ENCODE data around the gene BPIFA1. TPM values are rescaled to one million over a fixed set of nuclear protein-coding genes. Genes with fewer than 3 reads are reported as not detected.

The BPIFA1 gene
- total and polyA plus RNA-seq, 2 of the 8 experiments (the other 6 are each of a cell fraction or from before 2014, with no cell fraction given): not detected

- no peak overlapping the region for H3K56ac ChIP-seq (replicated peaks; ENCODE audit: insufficient read length, low read depth, low read length)
- POLR2A ChIA-PET (ENCODE audit: partially characterized antibody): interaction anchor here (1.1 kb wide), 1 partner anchor 9 kb away, joined by 5 read pairs; no protein-coding TSS in a partner anchor
- DNase-seq (ENCODE audit: low read depth in 1 of 2, low spot score in 2 of 2) (no peak), FAIRE-seq (no peak)
- 0 out of 7 replicates have a peak, but pooled peaks cover 0 to 2% (median 0%) of the 10 kb centered on the region in 4 experiments for H3K27me3 ChIP-seq (replicated peaks in 1 of 4; ENCODE audit: control insufficient read depth in 3 of 4, extremely low read depth in 1 of 4, insufficient read depth in 3 of 4, low read length in 3 of 4)
- no peaks in the 10 kb centered on the region for H4K20me1 ChIP-seq (replicated peaks in 1 of 2; ENCODE audit: control insufficient read depth in 1 of 2, insufficient read depth in 2 of 2, low read length in 2 of 2)
- CTCF ChIA-PET (ENCODE audit: partially characterized antibody): interaction anchor here (1.6 to 1.7 kb wide), 2 partner anchors 18 to 92 kb away, joined by 5 to 6 read pairs; no protein-coding TSS in a partner anchor
- TF ChIP-seq KDM4A (IDR thresholded peaks at IDR 0.05; ENCODE audit: low read depth, low read length, severe bottlenecking) (no peak), CHD2 (IDR thresholded peaks at IDR 0.05; ENCODE audit: low read length) (no peak), FOSL1 (IDR thresholded peaks at IDR 0.05; ENCODE audit: insufficient read depth, low read depth, low read length) (no peak), CTCF (IDR thresholded peaks at IDR 0.05; ENCODE audit: control extremely low read depth in 1 of 3, insufficient read depth in 1 of 3, low read depth in 1 of 3, low read length in 3 of 3) (no peak), JUN (IDR thresholded peaks at IDR 0.05; ENCODE audit: low read depth, low read length) (no peak), ZNF274 (IDR thresholded peaks at IDR 0.05; ENCODE audit: borderline replicate concordance, extremely low read depth, low read length) (no peak), SP2 (IDR thresholded peaks at IDR 0.05; ENCODE audit: low read length) (no peak), USF2 (IDR thresholded peaks at IDR 0.05; ENCODE audit: low read length) (no peak), CREB1 (IDR thresholded peaks at IDR 0.05) (no peak), RXRA (IDR thresholded peaks at IDR 0.05; ENCODE audit: insufficient read depth, low read depth, low read length) (no peak)
- no peak overlapping the region for H2AFZ ChIP-seq (ENCODE audit: low read length)
- H2BK5ac ChIP-seq (ENCODE audit: low read depth, low read length): no peak overlapping the region
- no peak overlapping the region for H2BK15ac ChIP-seq (ENCODE audit: low read length)
- H4K91ac ChIP-seq (replicated peaks; ENCODE audit: insufficient read length, low read length): no peak overlapping the region
- H3K27ac ChIP-seq (ENCODE audit: low read depth, low read length): no peak overlapping the region
- no peak overlapping the region for H2BK120ac ChIP-seq (replicated peaks; ENCODE audit: low read depth, low read length)
- H3K4me2 ChIP-seq (ENCODE audit: insufficient read depth in 1 of 2, low read depth in 2 of 2, low read length in 2 of 2): no peak overlapping the region
- no peak overlapping the region for H2BK20ac ChIP-seq (ENCODE audit: low read length)
- no peak overlapping the region for H3K9ac ChIP-seq (replicated peaks in 1 of 4; ENCODE audit: extremely low read depth in 1 of 4, low read depth in 3 of 4, low read length in 3 of 4)
- no peaks in the 10 kb centered on the region for H3K4me1 ChIP-seq (replicated peaks in 1 of 4; ENCODE audit: control insufficient read depth in 3 of 4, insufficient read depth in 4 of 4, low read length in 3 of 4)
- no peaks in the 10 kb centered on the region for H3K23me2 ChIP-seq (ENCODE audit: low read depth, low read length)
- no peak overlapping the region for H3K4me3 ChIP-seq (ENCODE audit: extremely low read depth in 1 of 4, insufficient read depth in 2 of 4, low read depth in 3 of 4, low read length in 4 of 4)
- H3K18ac ChIP-seq (ENCODE audit: extremely low read depth, low read length): no peak overlapping the region
- H4K8ac ChIP-seq (ENCODE audit: extremely low read depth, insufficient read depth, low read length): no peak overlapping the region
- H3K14ac ChIP-seq (ENCODE audit: insufficient read length): no peak overlapping the region
- H3K79me1 ChIP-seq (ENCODE audit: low read depth, low read length): no peaks in the 10 kb centered on the region
- no peak overlapping the region for H3K4ac ChIP-seq (replicated peaks; ENCODE audit: insufficient read length, low read depth, low read length)
- 82% methylated on average over 9 of the region's 9 CpGs; no CpG with 5 or more reads in 1 of the 2 experiments for WGBS, 2 experiments (ENCODE audit: extremely low coverage in 1 of 2, insufficient coverage in 1 of 2, insufficient read length in 1 of 2, insufficient replicate concordance in 2 of 2, low coverage in 1 of 2, low lambda C conversion rate in 2 of 2, missing lambda C conversion rate in 1 of 2)
- H3K36me3 ChIP-seq (ENCODE audit: control insufficient read depth in 2 of 4, insufficient read depth in 4 of 4, low read length in 3 of 4): no peaks in the 10 kb centered on the region
- H2AK5ac ChIP-seq (ENCODE audit: low read depth, low read length): no peak overlapping the region
- no peaks in the 10 kb centered on the region for H3K9me3 ChIP-seq (ENCODE audit: insufficient read depth in 2 of 2, low read depth in 1 of 2, low read length in 1 of 2)
- H4K5ac ChIP-seq (ENCODE audit: insufficient read length, low read depth, low read length): no peak overlapping the region
- no peak overlapping the region for H3K23ac ChIP-seq (ENCODE audit: insufficient read length)
- no peak overlapping the region for H2BK12ac ChIP-seq (ENCODE audit: low read depth, low read length)
- H3K79me2 ChIP-seq (ENCODE audit: control insufficient read depth in 1 of 2, insufficient read depth in 2 of 2, low read length in 2 of 2): no peaks in the 10 kb centered on the region
Measured at GRCh38 chr20:33188421-33188820, 47.4 kb upstream of the BPIFA1 start.
